Astrocyte (in vitro differentiated cells and primary cell): ENCODE results near the gene COMMD9. TPM values are rescaled to one million over a fixed set of nuclear protein-coding genes. Genes with fewer than 3 reads are reported as not detected.

Experiments used
- DNase-seq: peaks from one replicate; pipeline ENCODE4 v3.0.0-alpha.2; 2010; ENCODE audit warnings: low read depth
- FAIRE-seq: peaks from 2 replicates; lab custom pipeline; 2011; peaks lifted over from hg19 to GRCh38; lab: Jason Lieb, UNC
- H2AFZ ChIP-seq: 2 replicates; pipeline ENCODE4 v1.6.0; 2012; ENCODE audit warnings: low read depth, low read length, inconsistent platforms
- H3K27ac ChIP-seq: 2 replicates; pipeline ENCODE4 v1.5.1; 2011; ENCODE audit warnings: low read depth, low read length, inconsistent platforms
- H3K27me3 ChIP-seq: 2 replicates; pipeline ENCODE4 v1.6.0; 2011; ENCODE audit warnings: low read length, inconsistent platforms; ENCODE audit not compliant: insufficient read depth
- H3K36me3 ChIP-seq: 2 replicates; pipeline ENCODE4 v1.5.1; 2011; ENCODE audit warnings: low read length, inconsistent platforms; ENCODE audit not compliant: insufficient read depth
- H3K4me1 ChIP-seq: 2 replicates; pipeline ENCODE4 v1.5.1; 2011; ENCODE audit warnings: low read length, inconsistent platforms; ENCODE audit not compliant: insufficient read depth
- H3K4me2 ChIP-seq: 2 replicates; pipeline ENCODE4 v1.6.0; 2012; ENCODE audit warnings: low read length, inconsistent platforms
- H3K4me3 ChIP-seq: 2 replicates; pipeline ENCODE4 v1.5.1; 2011; ENCODE audit warnings: low read depth, mild to moderate bottlenecking, low read length, inconsistent platforms; ENCODE audit not compliant: insufficient read depth
- H3K79me2 ChIP-seq: 2 replicates; pipeline ENCODE4 v1.6.0; 2012; ENCODE audit warnings: mild to moderate bottlenecking, low read length, inconsistent platforms; ENCODE audit not compliant: insufficient read depth
- H3K9ac ChIP-seq: 2 replicates; pipeline ENCODE4 v1.6.0; 2012; ENCODE audit warnings: mild to moderate bottlenecking, low read length, inconsistent platforms
- H3K9me3 ChIP-seq: 2 replicates; pipeline ENCODE4 v1.5.1; 2012; ENCODE audit warnings: low read depth, mild to moderate bottlenecking, low read length, inconsistent platforms; ENCODE audit not compliant: insufficient read depth
- H4K20me1 ChIP-seq: 2 replicates; pipeline ENCODE4 v1.6.0; 2012; ENCODE audit warnings: low read length, inconsistent platforms; ENCODE audit not compliant: insufficient read depth
- H3K27ac Mint-ChIP-seq: one replicate; pipeline ENCODE4 v1.8.0; 2021; ENCODE audit warnings: mild to moderate bottlenecking, mixed read lengths; ENCODE audit not compliant: unreplicated experiment
- H3K27me3 Mint-ChIP-seq: one replicate; pipeline ENCODE4 v1.8.0; 2021; ENCODE audit warnings: low read depth, mixed read lengths; ENCODE audit not compliant: unreplicated experiment
- H3K36me3 Mint-ChIP-seq: one replicate; pipeline ENCODE4 v1.8.0; 2021; ENCODE audit warnings: low read depth, mixed read lengths; ENCODE audit not compliant: unreplicated experiment
- H3K4me1 Mint-ChIP-seq: one replicate; pipeline ENCODE4 v1.8.0; 2021; ENCODE audit warnings: low read depth, mixed read lengths; ENCODE audit not compliant: unreplicated experiment
- H3K4me3 Mint-ChIP-seq: one replicate; pipeline ENCODE4 v1.8.0; 2021; ENCODE audit warnings: mild to moderate bottlenecking, moderate library complexity, mixed read lengths; ENCODE audit not compliant: unreplicated experiment
- H3K9me3 Mint-ChIP-seq: one replicate; pipeline ENCODE4 v1.8.0; 2021; ENCODE audit warnings: mild to moderate bottlenecking, mixed read lengths; ENCODE audit not compliant: unreplicated experiment
- CTCF ChIP-seq: IDR thresholded peaks from 2 replicates; pipeline ENCODE4 v1.5.1; 2011; ENCODE audit warnings: low read depth, mild to moderate bottlenecking, inconsistent platforms, low read length, moderate library complexity; ENCODE audit not compliant: insufficient read depth
- EZH2 ChIP-seq: IDR thresholded peaks from 2 replicates; pipeline ENCODE4 v1.6.1; 2012; ENCODE audit warnings: mild to moderate bottlenecking, low read length, inconsistent platforms; ENCODE audit not compliant: insufficient read depth
- total RNA-seq: library from RNA; stranded (reverse); gene quantifications from 2 replicates; pipeline ENCODE4 v1.2.1, GENCODE V29; 2021

COMMD9 gene
- total RNA-seq, 1 donor from 2014 or later = 78.4 TPM

- Histone ChIP-seq H3K27ac (no peak overlapping the region), H3K27me3 (no peaks in the 10 kb centered on the region), H3K36me3 (no peaks in the 10 kb centered on the region), H3K4me2 (no peak overlapping the region), H3K9ac (no peak overlapping the region), H3K4me3 (no peak overlapping the region), H3K9me3 (no peaks in the 10 kb centered on the region), H3K79me2 (no peaks in the 10 kb centered on the region), H2AFZ (no peak overlapping the region), H4K20me1 (no peaks in the 10 kb centered on the region), H3K4me1 (peaks cover 4% of the 10 kb centered on the region)
- Mint-ChIP-seq H3K36me3 (peaks cover 2% of the 10 kb centered on the region), H3K4me1 (peaks cover 6% of the 10 kb centered on the region), H3K9me3 (peaks cover 1% of the 10 kb centered on the region), H3K27me3 (peaks cover 6% of the 10 kb centered on the region), H3K4me3 (no peak overlapping the region), H3K27ac (no peak overlapping the region)
- TF ChIP-seq EZH2 (no peak), CTCF (no peak)
- no peak for DNase-seq
- no peak for FAIRE-seq
Observed at GRCh38 chr11:36239636-36240035, 49.6 kb downstream of the COMMD9 start.

- H3K4me3 ChIP-seq = no peak overlapping the region
- H3K9me3 ChIP-seq = no peaks in the 10 kb centered on the region
- H4K20me1 ChIP-seq = no peaks in the 10 kb centered on the region
- H3K4me2 ChIP-seq = no peak overlapping the region
- H3K36me3 Mint-ChIP-seq = peaks cover 2% of the 10 kb centered on the region
- DNase-seq (no peak), FAIRE-seq (no peak)
- TF ChIP-seq EZH2 (no peak), CTCF (no peak)
- H3K27ac Mint-ChIP-seq = no peak overlapping the region
- H3K9ac ChIP-seq = no peak overlapping the region
- peaks cover 6% of the 10 kb centered on the region for H3K4me1 Mint-ChIP-seq
- H3K36me3 ChIP-seq = no peaks in the 10 kb centered on the region
- no peaks in the 10 kb centered on the region for H3K27me3 ChIP-seq
- no peak overlapping the region for H3K4me3 Mint-ChIP-seq
- H2AFZ ChIP-seq = no peak overlapping the region
- H3K79me2 ChIP-seq = no peaks in the 10 kb centered on the region
- H3K4me1 ChIP-seq = peaks cover 4% of the 10 kb centered on the region
- H3K27ac ChIP-seq = no peak overlapping the region
- H3K9me3 Mint-ChIP-seq = peaks cover 1% of the 10 kb centered on the region
- H3K27me3 Mint-ChIP-seq = peaks cover 6% of the 10 kb centered on the region
Observed at GRCh38 chr11:36238881-36239280, 50.3 kb downstream of the COMMD9 start.

GRCh38 chr11:36238036-36238631, 51.1 kb downstream of the COMMD9 start:
- Mint-ChIP-seq H3K9me3 (no peaks in the 10 kb centered on the region), H3K36me3 (peaks cover 2% of the 10 kb centered on the region), H3K4me1 (peaks cover 6% of the 10 kb centered on the region), H3K4me3 (no peak overlapping the region), H3K27ac (no peak overlapping the region), H3K27me3 (peaks cover 6% of the 10 kb centered on the region)
- no peaks in the 10 kb centered on the region for H3K79me2 ChIP-seq
- no peaks in the 10 kb centered on the region for H3K9me3 ChIP-seq
- DNase-seq (no peak), FAIRE-seq (no peak)
- H4K20me1 ChIP-seq = no peaks in the 10 kb centered on the region
- no peaks in the 10 kb centered on the region for H3K27me3 ChIP-seq
- no peak overlapping the region for H3K9ac ChIP-seq
- no peak overlapping the region for H3K27ac ChIP-seq
- TF ChIP-seq EZH2 = no peak
- no peak for TF ChIP-seq CTCF
- H3K4me2 ChIP-seq = no peak overlapping the region
- no peak overlapping the region for H2AFZ ChIP-seq
- no peak overlapping the region for H3K4me3 ChIP-seq
- H3K4me1 ChIP-seq = peaks cover 4% of the 10 kb centered on the region
- no peaks in the 10 kb centered on the region for H3K36me3 ChIP-seq
